Left ventricle myocardium superior (tissue), 1 donor: ENCODE measurements around the gene AHNAK. TPM values are rescaled to one million over a fixed set of nuclear protein-coding genes. Genes with fewer than 3 reads are reported as not detected.
A peak's percentile ranks its signal among the peaks of the same experiment; 100 is the strongest.
"Not testable (repeated sequence)": the region's sequence is repeated elsewhere in the genome, so short reads cannot be mapped to it uniquely, and the experiment has no call there.

Source experiments
- ATAC-seq: fragments of 200-7000 bp; cut with Tn5 transposase; one replicate; pipeline ENCODE4 v1.9.1; 2020; ENCODE audit warnings: mild to moderate bottlenecking, moderate library complexity
- DNase-seq: peaks from one replicate; pipeline ENCODE4 v3.0.0-alpha.2; 2020
- intact Hi-C: fragments of 100-400 bp; cut with micrococcal nuclease; formaldehyde crosslinking; loops from one replicate; pipeline ENCODE4 v1.11.0; 2022
- total RNA-seq: library from RNA; stranded (reverse); fragmentation: NEBNext Ultra II Directional; extraction: Animal tissue kit (Norgen Biotek cat#: 25700); gene quantifications from one replicate; pipeline ENCODE4 v1.2.1, GENCODE V29; 2021
- donor health status: DM: no; HTN: yes; CAD: no; lungs with severe emphysema.

AHNAK gene
- total RNA-seq, 1 donor from 2014 or later = 354 TPM

- DNase-seq = no peak
- no peak for ATAC-seq
- intact Hi-C loops = no loop called here
Observed at GRCh38 chr11:62450543-62451240, 95.9 kb downstream of the AHNAK start.

- DNase-seq, ATAC-seq, intact Hi-C loops: not testable (repeated sequence)
Observed at GRCh38 chr11:62449912-62450311, 96.7 kb downstream of the AHNAK start.

- intact Hi-C loops = no loop called here
- no peak for DNase-seq
- no peak for ATAC-seq
Observed at GRCh38 chr11:62449451-62449851, 97.2 kb downstream of the AHNAK start.

GRCh38 chr11:62446091-62446490 lies 100.5 kb downstream of the AHNAK start:
- intact Hi-C loops = no loop called here
- no peak for ATAC-seq
- no peak for DNase-seq

GRCh38 chr11:62445314-62445740 lies 101.3 kb downstream of the AHNAK start:
- ATAC-seq = peak; percentile 42
- DNase-seq = peak; percentile 49
- intact Hi-C loops = no loop called here

GRCh38 chr11:62444835-62445234 lies 101.8 kb downstream of the AHNAK start:
- intact Hi-C loops = no loop called here
- ATAC-seq (peak; percentile 35), DNase-seq (no peak)

GRCh38 chr11:62444236-62444833 lies 102.3 kb downstream of the AHNAK start:
- DNase-seq (peak; percentile 78), ATAC-seq (peak; percentile 76)
- intact Hi-C loops = no loop called here

- intact Hi-C loops = no loop called here
- ATAC-seq (peak; percentile 66), DNase-seq (peak; percentile 53)
Observed at GRCh38 chr11:62443390-62444235, 103.0 kb downstream of the AHNAK start.

GRCh38 chr11:62439785-62440602 lies 106.6 kb downstream of the AHNAK start:
- ATAC-seq = peak; percentile 35
- DNase-seq = no peak
- intact Hi-C loops = loop anchor here (10.0 kb wide), 1 partner anchor 105 kb away; the partner anchor contains the start of gene AHNAK

- no peak for ATAC-seq
- intact Hi-C loops = loop anchor here (10.0 kb wide), 1 partner anchor 106 kb away; the partner anchor contains the start of gene AHNAK
- DNase-seq = no peak
Observed at GRCh38 chr11:62438641-62439040, 108.0 kb downstream of the AHNAK start.

GRCh38 chr11:62437616-62438015 lies 109.0 kb downstream of the AHNAK start:
- ATAC-seq = no peak

GRCh38 chr11:62435846-62436660 lies 110.6 kb downstream of the AHNAK start:
- intact Hi-C loops = loop anchor here (10.0 kb wide), 1 partner anchor 109 kb away; the partner anchor contains the start of gene AHNAK
- ATAC-seq (peak; percentile 32), DNase-seq (no peak)

More at GRCh38 chr11:62437616-62438015, 109.0 kb downstream of the AHNAK start:
- intact Hi-C loops = loop anchor here (10.0 kb wide), 1 partner anchor 107 kb away; the partner anchor contains the start of gene AHNAK
- no peak for DNase-seq

- DNase-seq = no peak
- intact Hi-C loops = loop anchor here (10.0 kb wide), 1 partner anchor 111 kb away; the partner anchor contains the start of gene AHNAK
- peak; percentile 55 for ATAC-seq
Observed at GRCh38 chr11:62433904-62434276, 112.7 kb downstream of the AHNAK start.

- peak; percentile 17 for ATAC-seq
Observed at GRCh38 chr11:62433141-62433903, 113.3 kb downstream of the AHNAK start.

GRCh38 chr11:62432695-62433094 lies 113.9 kb downstream of the AHNAK start:
- intact Hi-C loops = loop anchor here (10.0 kb wide), 1 partner anchor 112 kb away; the partner anchor contains the start of gene AHNAK
- DNase-seq (no peak), ATAC-seq (no peak)

More at GRCh38 chr11:62433141-62433903, 113.3 kb downstream of the AHNAK start:
- DNase-seq = no peak
- intact Hi-C loops = loop anchor here (10.0 kb wide), 1 partner anchor 111 kb away; the partner anchor contains the start of gene AHNAK

- intact Hi-C loops = loop anchor here (10.0 kb wide), 1 partner anchor 113 kb away; the partner anchor contains the start of gene AHNAK
- no peak for ATAC-seq
- no peak for DNase-seq
Observed at GRCh38 chr11:62431171-62431901, 115.3 kb downstream of the AHNAK start.
